Choroid plexus epithelial cell (primary cell): ENCODE measurements around the gene ZNF467.

ENCODE experiments used
- DNase-seq: peaks from one replicate; pipeline ENCODE4 v3.0.0-alpha.2; 2010; ENCODE audit warnings: low read depth
- H3K4me3 ChIP-seq: 2 replicates; pipeline ENCODE4 v1.5.1; 2011; ENCODE audit warnings: low read depth, mild to moderate bottlenecking, control low read depth, low read length, moderate library complexity
- TF ChIP-seq, protein P1 (sequence below): conservative IDR thresholded peaks from 2 replicates; pipeline ENCODE4 v1.5.1; 2011; ENCODE audit warnings: low read depth, mild to moderate bottlenecking, control low read depth, inconsistent platforms, low read length, moderate library complexity

The ZNF467 gene

DNA sequence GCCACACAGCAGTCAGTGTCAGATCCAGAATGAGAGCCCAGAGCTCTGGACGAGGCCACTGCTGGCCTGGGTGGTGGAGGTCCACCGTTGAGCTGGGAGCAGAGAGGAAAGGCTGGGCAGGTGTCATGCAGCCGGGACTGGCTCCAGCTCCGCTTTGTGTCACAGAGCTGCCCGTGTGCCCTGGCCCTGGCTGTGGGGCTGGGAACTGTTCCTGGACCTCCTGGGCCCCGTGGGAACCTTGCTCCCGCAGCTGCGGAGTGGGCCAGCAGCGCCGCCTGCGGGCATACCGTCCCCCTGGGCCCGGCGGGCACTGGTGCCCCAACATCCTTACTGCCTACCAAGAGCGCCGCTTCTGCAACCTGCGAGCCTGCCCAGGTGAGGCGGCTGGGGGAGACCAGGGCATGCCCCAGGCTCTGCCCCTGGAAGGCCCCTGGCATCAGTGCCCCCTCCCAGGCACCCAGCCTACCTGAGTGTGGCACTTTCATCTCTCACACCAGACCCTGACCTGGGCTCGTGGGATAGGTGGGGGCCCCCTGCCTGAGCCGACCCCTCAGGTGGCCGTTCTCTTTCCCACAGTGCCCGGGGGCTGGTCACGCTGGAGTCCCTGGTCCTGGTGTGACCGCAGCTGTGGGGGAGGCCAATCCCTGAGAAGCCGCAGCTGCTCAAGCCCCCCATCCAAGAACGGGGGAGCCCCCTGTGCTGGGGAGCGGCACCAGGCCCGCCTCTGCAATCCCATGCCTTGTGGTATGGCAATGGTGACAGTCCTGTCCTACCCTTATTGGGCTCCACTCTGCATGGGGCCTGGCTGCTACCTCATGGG is 46.0 kb upstream of the ZNF467 start:
- no peak overlapping the region for H3K4me3 ChIP-seq
- TF ChIP-seq, protein P1, sequence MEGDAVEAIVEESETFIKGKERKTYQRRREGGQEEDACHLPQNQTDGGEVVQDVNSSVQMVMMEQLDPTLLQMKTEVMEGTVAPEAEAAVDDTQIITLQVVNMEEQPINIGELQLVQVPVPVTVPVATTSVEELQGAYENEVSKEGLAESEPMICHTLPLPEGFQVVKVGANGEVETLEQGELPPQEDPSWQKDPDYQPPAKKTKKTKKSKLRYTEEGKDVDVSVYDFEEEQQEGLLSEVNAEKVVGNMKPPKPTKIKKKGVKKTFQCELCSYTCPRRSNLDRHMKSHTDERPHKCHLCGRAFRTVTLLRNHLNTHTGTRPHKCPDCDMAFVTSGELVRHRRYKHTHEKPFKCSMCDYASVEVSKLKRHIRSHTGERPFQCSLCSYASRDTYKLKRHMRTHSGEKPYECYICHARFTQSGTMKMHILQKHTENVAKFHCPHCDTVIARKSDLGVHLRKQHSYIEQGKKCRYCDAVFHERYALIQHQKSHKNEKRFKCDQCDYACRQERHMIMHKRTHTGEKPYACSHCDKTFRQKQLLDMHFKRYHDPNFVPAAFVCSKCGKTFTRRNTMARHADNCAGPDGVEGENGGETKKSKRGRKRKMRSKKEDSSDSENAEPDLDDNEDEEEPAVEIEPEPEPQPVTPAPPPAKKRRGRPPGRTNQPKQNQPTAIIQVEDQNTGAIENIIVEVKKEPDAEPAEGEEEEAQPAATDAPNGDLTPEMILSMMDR, result no peak
- DNase-seq, result no peak

GRCh38 chr7:149818536-149818840 is 45.1 kb upstream of the ZNF467 start:
- TF ChIP-seq, protein P1, result no peak
- DNase-seq, result no peak
- H3K4me3 ChIP-seq, result no peak overlapping the region

DNA sequence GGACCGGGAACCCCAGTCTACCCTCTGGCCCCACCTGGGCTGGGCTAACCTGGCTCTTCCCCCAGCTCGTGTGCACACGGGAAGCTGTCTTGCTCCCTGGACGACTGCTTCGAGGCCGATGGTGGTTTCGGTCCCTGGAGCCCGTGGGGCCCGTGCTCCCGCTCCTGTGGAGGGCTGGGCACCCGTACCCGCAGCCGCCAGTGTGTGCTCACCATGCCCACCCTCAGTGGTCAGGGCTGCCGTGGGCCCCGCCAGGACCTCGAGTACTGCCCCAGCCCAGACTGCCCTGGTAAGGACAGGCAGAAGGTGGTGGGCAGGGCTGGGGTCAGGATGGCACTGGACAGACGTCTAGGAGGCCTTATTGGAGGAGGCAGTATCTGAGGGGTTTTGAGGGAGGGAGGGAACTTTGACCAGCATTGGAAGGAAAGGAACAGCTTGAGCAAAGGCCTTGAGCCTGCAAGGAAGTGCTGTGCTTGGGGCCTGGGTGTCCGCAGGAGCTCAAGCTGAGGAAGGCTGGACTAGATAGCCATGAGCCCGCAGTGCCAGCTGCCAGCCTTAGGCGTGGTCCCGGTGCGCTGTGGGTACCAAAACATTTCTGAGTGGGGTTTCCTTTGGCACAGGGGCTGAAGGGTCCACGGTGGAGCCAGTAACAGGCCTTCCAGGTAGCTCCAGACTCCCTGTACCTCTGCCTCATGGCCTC is 44.6 kb upstream of the ZNF467 start:
- H3K4me3 ChIP-seq, result no peak overlapping the region
- TF ChIP-seq, protein P1, result no peak
- DNase-seq, result no peak

GRCh38 chr7:149817301-149817771 is 43.9 kb upstream of the ZNF467 start:
- TF ChIP-seq, protein P1, result no peak
- no peak for DNase-seq
- H3K4me3 ChIP-seq, result no peak overlapping the region

GRCh38 chr7:149816794-149817193 is 43.4 kb upstream of the ZNF467 start:
- TF ChIP-seq, protein P1, result no peak
- no peak overlapping the region for H3K4me3 ChIP-seq
- DNase-seq, result no peak

- H3K4me3 ChIP-seq, result no peak overlapping the region
- TF ChIP-seq, protein P1, result no peak
- no peak for DNase-seq
Measured at GRCh38 chr7:149816267-149816751, 42.9 kb upstream of the ZNF467 start.
